ENCODE results near the gene GLB1L.

GLB1L gene

DNA sequence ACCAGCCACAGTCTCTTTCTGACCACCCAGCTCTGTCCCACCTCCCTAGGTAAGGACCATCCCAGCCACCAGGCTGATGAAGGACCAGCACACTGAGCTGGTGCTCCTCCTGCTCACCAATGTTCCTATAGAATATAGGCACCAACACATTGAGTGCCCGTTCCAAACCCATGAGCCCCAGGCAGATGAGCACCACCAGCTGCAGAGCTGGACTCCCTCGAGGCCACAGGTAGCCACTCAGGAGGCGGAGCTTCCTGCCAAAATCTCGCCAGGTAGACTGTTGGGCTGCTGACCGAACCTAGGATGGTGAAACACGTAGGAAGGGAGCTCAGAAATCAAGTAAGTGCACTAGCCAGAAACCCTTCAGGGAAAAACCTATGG lies 28.7 kb downstream of the GLB1L start:
- Histone ChIP-seq H3K27me3 (ENCODE audit: control insufficient read depth, insufficient read depth, low read length, poor library complexity, severe bottlenecking) (no peaks in the 10 kb centered on the region), H3K9me3 (ENCODE audit: control insufficient read depth, low read length) (no peaks in the 10 kb centered on the region), H3K27ac (ENCODE audit: insufficient read depth, low read depth, low read length, poor library complexity, severe bottlenecking) (no peak overlapping the region), H3K36me3 (ENCODE audit: control insufficient read depth, insufficient read depth, low read length) (peaks cover 12% of the 10 kb centered on the region), H3K4me3 (ENCODE audit: insufficient read depth, low read depth, low read length) (no peak overlapping the region), H3K4me1 (ENCODE audit: control insufficient read depth, insufficient read depth, low read length) (no peaks in the 10 kb centered on the region)
- 92 to 93% methylated on average over 6 of the region's 6 CpGs for WGBS, 2 experiments

DNA sequence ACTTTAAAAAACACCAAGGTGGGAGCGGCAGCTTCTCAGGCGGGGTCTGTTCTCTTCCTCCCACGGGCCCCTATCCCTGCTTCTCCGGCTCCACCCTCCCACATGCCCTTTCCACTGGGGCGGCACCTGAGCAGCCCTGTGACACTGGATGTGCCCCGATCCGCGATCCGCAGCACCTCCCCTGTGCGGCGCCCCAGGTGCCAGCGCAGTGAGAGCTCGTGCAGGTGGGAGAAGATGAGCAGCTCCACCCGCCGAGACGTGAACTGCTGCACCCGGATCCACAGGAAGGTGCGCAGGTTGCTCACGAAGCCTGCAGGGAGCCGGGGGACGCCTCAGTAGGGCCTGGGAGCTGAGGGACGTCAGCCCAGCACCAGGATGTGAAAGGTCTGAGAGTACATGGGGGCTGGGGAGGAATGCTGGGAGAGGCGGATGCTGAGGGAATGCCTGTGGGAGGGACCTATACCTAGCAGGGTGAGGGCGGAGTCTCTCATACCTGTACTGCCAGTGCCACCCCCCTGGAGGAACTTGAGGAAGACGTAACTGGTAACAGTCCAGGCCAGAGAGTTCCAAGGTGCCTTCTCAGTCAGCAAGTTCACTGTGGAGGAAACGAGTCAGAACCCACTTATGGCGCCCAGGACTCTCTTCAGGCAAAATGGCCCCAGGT lies 29.2 kb downstream of the GLB1L start:
- 95% methylated on average over 27 of the region's 27 CpGs for whole genome bisulfite sequencing, 2 experiments
- H3K4me3 ChIP-seq (ENCODE audit: insufficient read depth, low read depth, low read length) = no peak overlapping the region
- peaks cover 8% of the 10 kb centered on the region for H3K36me3 ChIP-seq (ENCODE audit: control insufficient read depth, insufficient read depth, low read length)
- H3K4me1 ChIP-seq (ENCODE audit: control insufficient read depth, insufficient read depth, low read length) = no peaks in the 10 kb centered on the region
- no peak overlapping the region for H3K27ac ChIP-seq (ENCODE audit: insufficient read depth, low read depth, low read length, poor library complexity, severe bottlenecking)
- H3K27me3 ChIP-seq (ENCODE audit: control insufficient read depth, insufficient read depth, low read length, poor library complexity, severe bottlenecking) = no peaks in the 10 kb centered on the region
- H3K9me3 ChIP-seq (ENCODE audit: control insufficient read depth, low read length) = no peaks in the 10 kb centered on the region

DNA sequence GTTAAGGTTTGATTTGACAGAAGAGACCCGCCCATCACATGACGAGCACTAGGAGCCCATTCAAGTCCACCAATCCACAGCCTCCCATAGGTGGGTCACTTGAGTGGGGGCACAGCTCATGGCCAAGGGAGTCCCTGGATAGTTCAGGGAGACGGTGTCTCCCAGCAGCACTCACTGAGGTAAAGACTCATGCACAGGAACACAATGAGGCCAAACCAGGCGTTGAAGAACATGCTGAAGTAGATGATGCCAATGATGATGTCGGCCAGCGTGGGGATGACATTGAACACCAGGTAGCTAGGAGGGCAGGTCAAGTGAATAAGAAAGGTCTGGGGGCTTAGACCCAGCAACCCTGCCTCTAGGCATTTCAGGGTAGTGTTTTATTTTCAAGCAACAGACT lies 30.5 kb downstream of the GLB1L start:
- WGBS, 2 experiments = 95 to 97% methylated on average over 6 of the region's 6 CpGs
- no peaks in the 10 kb centered on the region for H3K9me3 ChIP-seq (ENCODE audit: control insufficient read depth, low read length)
- no peak overlapping the region for H3K4me3 ChIP-seq (ENCODE audit: insufficient read depth, low read depth, low read length)
- no peak overlapping the region for H3K27ac ChIP-seq (ENCODE audit: insufficient read depth, low read depth, low read length, poor library complexity, severe bottlenecking)
- no peaks in the 10 kb centered on the region for H3K27me3 ChIP-seq (ENCODE audit: control insufficient read depth, insufficient read depth, low read length, poor library complexity, severe bottlenecking)
- H3K4me1 ChIP-seq (ENCODE audit: control insufficient read depth, insufficient read depth, low read length) = no peaks in the 10 kb centered on the region
- H3K36me3 ChIP-seq (ENCODE audit: control insufficient read depth, insufficient read depth, low read length) = peaks cover 2% of the 10 kb centered on the region

- WGBS, 2 experiments = 96 to 97% methylated on average over 15 of the region's 15 CpGs
- no peaks in the 10 kb centered on the region for H3K27me3 ChIP-seq (ENCODE audit: control insufficient read depth, insufficient read depth, low read length, poor library complexity, severe bottlenecking)
- no peaks in the 10 kb centered on the region for H3K36me3 ChIP-seq (ENCODE audit: control insufficient read depth, insufficient read depth, low read length)
- H3K27ac ChIP-seq (ENCODE audit: insufficient read depth, low read depth, low read length, poor library complexity, severe bottlenecking) = no peak overlapping the region
- H3K4me3 ChIP-seq (ENCODE audit: insufficient read depth, low read depth, low read length) = no peak overlapping the region
- H3K9me3 ChIP-seq (ENCODE audit: control insufficient read depth, low read length) = no peaks in the 10 kb centered on the region
- H3K4me1 ChIP-seq (ENCODE audit: control insufficient read depth, insufficient read depth, low read length) = no peaks in the 10 kb centered on the region
These were observed 31.1 kb downstream of the GLB1L start for GRCh38 chr2:219214141-219214540.

GRCh38 chr2:219213486-219214071 lies 31.7 kb downstream of the GLB1L start:
- H3K9me3 ChIP-seq (ENCODE audit: control insufficient read depth, low read length) = no peaks in the 10 kb centered on the region
- H3K36me3 ChIP-seq (ENCODE audit: control insufficient read depth, insufficient read depth, low read length) = peaks cover 1% of the 10 kb centered on the region
- no peak overlapping the region for H3K27ac ChIP-seq (ENCODE audit: insufficient read depth, low read depth, low read length, poor library complexity, severe bottlenecking)
- no peaks in the 10 kb centered on the region for H3K4me1 ChIP-seq (ENCODE audit: control insufficient read depth, insufficient read depth, low read length)
- H3K4me3 ChIP-seq (ENCODE audit: insufficient read depth, low read depth, low read length) = no peak overlapping the region
- WGBS, 2 experiments = 94 to 96% methylated on average over 10 of the region's 10 CpGs
- H3K27me3 ChIP-seq (ENCODE audit: control insufficient read depth, insufficient read depth, low read length, poor library complexity, severe bottlenecking) = no peaks in the 10 kb centered on the region

DNA sequence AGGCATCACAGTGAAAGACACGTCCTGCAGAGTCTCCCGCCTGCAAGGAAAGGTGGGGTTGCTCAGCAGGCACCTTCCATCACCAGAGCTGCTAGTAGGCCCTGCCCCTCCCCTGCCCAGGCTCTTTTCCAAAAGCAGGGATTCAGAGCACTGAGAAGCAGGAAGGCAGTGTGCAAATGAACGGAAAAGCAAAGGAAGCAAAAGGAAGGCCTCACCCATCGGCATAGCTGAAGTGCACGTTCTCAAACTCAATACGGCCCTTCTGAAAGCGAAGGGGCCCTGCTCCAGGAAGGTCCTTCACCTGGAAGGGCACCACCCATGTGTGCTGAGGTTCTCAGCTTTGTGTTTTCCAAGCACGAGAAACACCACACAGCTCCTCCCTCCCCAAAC lies 32.2 kb downstream of the GLB1L start:
- no peaks in the 10 kb centered on the region for H3K4me1 ChIP-seq (ENCODE audit: control insufficient read depth, insufficient read depth, low read length)
- no peak overlapping the region for H3K27ac ChIP-seq (ENCODE audit: insufficient read depth, low read depth, low read length, poor library complexity, severe bottlenecking)
- no peak overlapping the region for H3K4me3 ChIP-seq (ENCODE audit: insufficient read depth, low read depth, low read length)
- H3K9me3 ChIP-seq (ENCODE audit: control insufficient read depth, low read length) = no peaks in the 10 kb centered on the region
- H3K36me3 ChIP-seq (ENCODE audit: control insufficient read depth, insufficient read depth, low read length) = peaks cover 4% of the 10 kb centered on the region
- WGBS, 2 experiments = 92 to 97% methylated on average over 8 of the region's 8 CpGs
- H3K27me3 ChIP-seq (ENCODE audit: control insufficient read depth, insufficient read depth, low read length, poor library complexity, severe bottlenecking) = no peaks in the 10 kb centered on the region

DNA sequence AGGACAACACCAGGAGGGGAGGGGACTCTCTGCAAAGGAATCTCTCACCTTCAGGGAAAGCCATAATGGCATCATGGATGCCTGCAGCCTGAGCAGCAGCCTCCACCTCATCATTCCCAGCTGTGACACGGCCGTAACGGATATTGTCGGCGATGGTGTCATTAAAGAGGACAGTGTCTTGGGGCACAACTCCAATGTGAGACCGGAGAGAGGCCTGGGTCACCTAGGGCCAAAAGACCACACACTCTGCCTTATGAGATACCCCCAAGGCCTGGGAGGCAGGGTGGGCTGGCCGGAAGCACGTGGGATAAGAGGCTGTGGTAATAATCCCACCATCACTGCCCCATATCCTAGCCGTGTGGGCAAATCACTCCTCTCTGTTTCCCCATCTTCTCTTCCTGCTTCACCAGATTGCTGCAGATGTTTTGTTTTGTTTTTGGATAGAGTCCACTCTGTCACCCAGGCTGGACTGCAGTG lies 34.3 kb downstream of the GLB1L start:
- Histone ChIP-seq H3K4me1 (ENCODE audit: control insufficient read depth, insufficient read depth, low read length) (no peaks in the 10 kb centered on the region), H3K36me3 (ENCODE audit: control insufficient read depth, insufficient read depth, low read length) (peaks cover 4% of the 10 kb centered on the region), H3K4me3 (ENCODE audit: insufficient read depth, low read depth, low read length) (no peak overlapping the region), H3K9me3 (ENCODE audit: control insufficient read depth, low read length) (no peaks in the 10 kb centered on the region), H3K27me3 (ENCODE audit: control insufficient read depth, insufficient read depth, low read length, poor library complexity, severe bottlenecking) (no peaks in the 10 kb centered on the region), H3K27ac (ENCODE audit: insufficient read depth, low read depth, low read length, poor library complexity, severe bottlenecking) (no peak overlapping the region)
- WGBS, 2 experiments = 95 to 96% methylated on average over 9 of the region's 9 CpGs

DNA sequence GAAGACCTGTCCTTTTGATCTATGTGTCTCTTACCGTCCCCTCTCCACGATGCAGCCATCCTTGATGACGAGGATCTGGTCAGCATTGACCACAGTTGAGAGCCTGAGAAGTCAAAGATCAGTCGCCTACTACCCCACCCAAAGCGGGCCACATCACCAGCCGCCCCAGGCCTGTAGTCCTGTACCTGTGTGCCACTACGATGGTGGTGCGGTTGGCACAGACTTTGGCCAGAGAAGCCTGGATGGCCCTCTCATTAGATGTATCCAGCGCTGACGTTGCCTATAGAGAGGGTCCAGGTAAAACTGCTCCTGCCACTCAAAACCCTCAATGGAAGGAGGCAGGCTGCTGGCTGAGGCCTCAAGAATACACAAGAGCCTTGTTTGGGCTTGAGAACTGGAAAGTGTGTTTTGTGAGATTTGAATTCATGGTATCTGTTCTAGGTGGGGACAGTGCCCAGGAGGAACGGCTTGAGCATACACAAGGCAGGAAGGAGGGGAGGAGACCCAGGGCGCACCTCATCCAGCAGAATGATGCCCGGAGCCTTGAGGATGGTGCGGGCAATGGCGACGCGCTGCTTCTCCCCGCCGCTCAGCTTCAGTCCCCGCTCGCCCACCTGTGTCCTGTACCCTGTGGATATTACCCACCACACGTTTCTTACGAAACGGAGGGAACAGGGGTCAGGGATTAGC lies 34.9 kb downstream of the GLB1L start:
- H3K36me3 ChIP-seq (ENCODE audit: control insufficient read depth, insufficient read depth, low read length) = peaks cover 4% of the 10 kb centered on the region
- no peaks in the 10 kb centered on the region for H3K27me3 ChIP-seq (ENCODE audit: control insufficient read depth, insufficient read depth, low read length, poor library complexity, severe bottlenecking)
- H3K9me3 ChIP-seq (ENCODE audit: control insufficient read depth, low read length) = no peaks in the 10 kb centered on the region
- H3K27ac ChIP-seq (ENCODE audit: insufficient read depth, low read depth, low read length, poor library complexity, severe bottlenecking) = no peak overlapping the region
- 94 to 95% methylated on average over 24 of the region's 24 CpGs for WGBS, 2 experiments
- no peak overlapping the region for H3K4me3 ChIP-seq (ENCODE audit: insufficient read depth, low read depth, low read length)
- no peaks in the 10 kb centered on the region for H3K4me1 ChIP-seq (ENCODE audit: control insufficient read depth, insufficient read depth, low read length)

- H3K9me3 ChIP-seq (ENCODE audit: control insufficient read depth, low read length) = no peaks in the 10 kb centered on the region
- H3K4me3 ChIP-seq (ENCODE audit: insufficient read depth, low read depth, low read length) = no peak overlapping the region
- H3K27me3 ChIP-seq (ENCODE audit: control insufficient read depth, insufficient read depth, low read length, poor library complexity, severe bottlenecking) = no peaks in the 10 kb centered on the region
- peaks cover 4% of the 10 kb centered on the region for H3K36me3 ChIP-seq (ENCODE audit: control insufficient read depth, insufficient read depth, low read length)
- 91 to 95% methylated on average over 18 of the region's 18 CpGs for WGBS, 2 experiments
- no peaks in the 10 kb centered on the region for H3K4me1 ChIP-seq (ENCODE audit: control insufficient read depth, insufficient read depth, low read length)
- H3K27ac ChIP-seq (ENCODE audit: insufficient read depth, low read depth, low read length, poor library complexity, severe bottlenecking) = no peak overlapping the region
These were observed 35.7 kb downstream of the GLB1L start for GRCh38 chr2:219209236-219210195.
